ENCODE measurements around the gene TAS2R60.
"Not testable (repeated sequence)": the region's sequence is repeated elsewhere in the genome, so short reads cannot be mapped to it uniquely, and the experiment has no call there.

TAS2R60 gene

DNA sequence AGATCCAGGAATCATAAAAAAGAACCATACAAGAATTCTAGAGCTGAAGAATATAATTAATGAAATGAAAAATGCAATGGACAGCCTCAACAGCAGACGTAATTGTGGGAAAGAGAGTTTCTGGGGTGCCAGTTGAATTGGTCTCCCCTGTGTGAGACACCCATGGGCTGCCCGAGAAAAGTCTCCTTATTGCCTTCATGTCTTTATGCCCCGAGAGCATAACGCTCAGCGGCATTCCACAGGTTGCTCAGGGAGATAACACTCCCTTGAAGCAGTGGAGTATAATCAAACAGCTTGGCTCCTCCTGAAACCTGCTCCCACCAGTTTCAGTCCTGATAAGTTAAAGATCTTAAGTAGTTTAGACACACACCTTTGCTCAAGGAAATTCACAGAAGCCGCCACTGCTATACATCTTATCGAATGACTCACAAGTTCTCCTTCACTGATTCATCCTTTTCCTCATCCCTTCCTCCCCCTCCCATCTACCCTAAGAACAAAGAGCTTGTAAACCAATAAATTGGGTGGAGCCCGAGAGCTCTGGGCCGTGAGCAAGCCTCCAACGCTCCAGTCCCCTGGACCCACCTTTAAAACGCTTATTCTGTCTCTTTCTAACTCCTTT lies 28.9 kb downstream of the TAS2R60 start:
- DNase-seq (ENCODE audit: extremely low read depth in 1 of 2, low read depth in 1 of 2), result not testable (repeated sequence)

- DNase-seq (ENCODE audit: extremely low read depth in 1 of 2, low read depth in 1 of 2), result no peak
Observed at GRCh38 chr7:143477501-143478150, 34.4 kb downstream of the TAS2R60 start, which contains the start of gene TAS2R41. Gene TAS2R41 (plus strand): TSS chr7:143477873. CDS start chr7:143477873, 0 bp downstream.

GRCh38 chr7:143479055-143479766 lies 36.0 kb downstream of the TAS2R60 start:
- no peak for DNase-seq (ENCODE audit: extremely low read depth in 1 of 2, low read depth in 1 of 2)

GRCh38 chr7:143480501-143480900 lies 37.2 kb downstream of the TAS2R60 start:
- DNase-seq (ENCODE audit: extremely low read depth in 1 of 2, low read depth in 1 of 2), result no peak

GRCh38 chr7:143484119-143484518 lies 40.9 kb downstream of the TAS2R60 start:
- no peak for DNase-seq (ENCODE audit: extremely low read depth in 1 of 2, low read depth in 1 of 2)

DNA sequence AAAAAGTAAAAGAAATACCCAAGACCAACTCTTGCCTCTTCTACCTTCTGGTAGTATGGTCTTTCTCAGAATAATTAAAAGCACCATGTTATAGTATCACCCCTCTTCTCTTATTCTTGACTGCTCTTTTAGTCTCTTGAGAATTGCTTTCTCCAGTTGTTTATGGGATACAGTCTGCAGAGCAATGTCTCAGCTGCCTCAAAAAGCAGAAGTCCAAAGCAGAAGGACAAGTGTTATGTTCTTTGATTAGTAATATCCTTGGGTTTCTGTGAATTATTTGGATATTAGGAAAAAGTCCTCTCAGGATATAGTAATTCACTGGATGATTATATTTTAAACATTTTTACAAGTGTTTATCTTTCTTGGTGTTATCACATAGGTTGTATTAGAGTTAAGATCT lies 41.8 kb downstream of the TAS2R60 start:
- DNase-seq (ENCODE audit: extremely low read depth in 1 of 2, low read depth in 1 of 2), result no peak

DNA sequence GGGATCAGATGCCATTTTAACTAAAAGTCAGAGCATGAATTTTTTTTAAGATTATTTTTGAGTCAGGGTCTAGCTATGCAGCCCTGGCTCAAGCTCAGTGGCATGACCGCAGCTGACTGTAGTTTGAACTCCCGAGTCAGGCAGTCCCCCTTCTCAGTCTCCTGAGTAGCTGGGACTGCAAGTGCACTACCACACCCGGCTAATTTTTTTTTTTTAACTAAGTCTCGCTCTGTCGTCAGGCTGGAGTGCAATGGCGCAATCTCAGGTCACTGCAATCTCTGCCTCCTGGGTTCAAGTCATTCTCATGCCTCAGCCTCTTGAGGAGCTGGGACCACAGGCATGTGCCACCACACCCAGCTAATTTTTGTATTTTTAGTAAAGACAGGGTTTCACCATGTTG lies 42.2 kb downstream of the TAS2R60 start:
- no peak for DNase-seq (ENCODE audit: extremely low read depth in 1 of 2, low read depth in 1 of 2)

GRCh38 chr7:143486266-143486665 lies 43.0 kb downstream of the TAS2R60 start:
- not testable (repeated sequence) for DNase-seq (ENCODE audit: extremely low read depth in 1 of 2, low read depth in 1 of 2)

DNA sequence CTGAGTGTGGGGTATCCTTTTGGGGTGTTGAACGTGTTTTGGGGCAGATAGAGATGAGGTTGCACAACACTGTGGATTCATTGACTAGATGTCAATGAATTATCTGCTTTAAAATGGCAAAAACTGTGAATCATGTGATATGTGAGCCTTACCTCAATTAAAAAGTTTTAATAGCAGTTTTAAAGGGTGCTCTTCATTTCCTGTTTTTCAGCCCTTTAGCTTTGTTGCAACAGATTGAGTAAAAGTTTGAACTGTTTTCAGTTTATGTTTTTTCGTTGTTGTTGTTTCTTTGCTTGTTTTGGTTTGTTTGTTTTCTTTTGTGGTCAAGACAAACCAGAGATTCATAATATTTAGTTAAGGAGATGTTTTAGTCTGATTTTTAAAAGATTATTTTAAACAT lies 43.8 kb downstream of the TAS2R60 start:
- no peak for DNase-seq (ENCODE audit: extremely low read depth in 1 of 2, low read depth in 1 of 2)

DNA sequence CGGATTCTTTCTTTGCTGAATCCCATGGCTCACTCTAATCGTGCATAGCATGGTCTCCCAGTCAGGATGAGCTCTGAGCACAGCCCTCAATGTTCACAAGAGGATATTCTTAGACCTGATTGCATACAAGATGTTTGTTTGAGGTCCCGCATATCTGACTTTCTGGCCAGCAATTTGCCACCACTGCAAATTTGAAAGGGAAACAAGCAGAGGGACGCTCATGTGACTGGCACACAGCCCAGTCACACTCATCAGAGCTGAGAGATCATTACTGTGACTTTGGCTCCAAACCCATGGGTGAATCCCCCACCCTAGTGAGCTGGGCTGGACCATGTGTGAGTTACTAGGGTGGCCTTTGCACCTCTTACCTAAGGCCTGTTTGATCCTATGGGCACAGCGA lies 44.3 kb downstream of the TAS2R60 start:
- no peak for DNase-seq (ENCODE audit: extremely low read depth in 1 of 2, low read depth in 1 of 2)

DNA sequence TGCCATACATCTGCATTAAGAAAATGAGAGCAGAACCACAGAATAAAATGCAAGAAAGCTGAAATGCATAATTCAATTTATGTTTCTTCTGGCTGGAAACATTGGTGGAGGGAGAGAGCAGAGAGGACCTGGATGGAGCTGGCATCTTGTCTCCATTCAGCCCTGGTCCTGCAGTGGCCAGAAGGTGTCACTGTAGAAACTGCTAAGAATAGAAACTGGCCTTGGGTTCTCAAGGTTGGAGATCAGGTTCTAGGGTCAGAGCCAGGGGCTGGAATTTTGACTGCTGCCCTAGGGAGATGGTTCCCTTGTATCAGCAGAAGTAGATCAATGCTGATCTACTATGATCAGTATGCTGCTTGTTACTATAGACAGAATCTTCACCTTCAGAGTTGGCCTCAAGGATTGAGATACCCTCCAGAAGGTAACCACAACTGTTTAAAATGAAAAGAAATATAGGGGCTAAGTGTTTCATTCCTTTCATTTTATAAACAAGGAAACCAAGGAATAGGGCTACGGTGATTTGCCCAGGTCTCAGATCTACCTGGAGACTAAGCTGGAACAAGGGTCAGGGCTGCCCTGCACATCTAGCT lies 47.6 kb downstream of the TAS2R60 start:
- no peak for DNase-seq (ENCODE audit: extremely low read depth in 1 of 2, low read depth in 1 of 2)

DNA sequence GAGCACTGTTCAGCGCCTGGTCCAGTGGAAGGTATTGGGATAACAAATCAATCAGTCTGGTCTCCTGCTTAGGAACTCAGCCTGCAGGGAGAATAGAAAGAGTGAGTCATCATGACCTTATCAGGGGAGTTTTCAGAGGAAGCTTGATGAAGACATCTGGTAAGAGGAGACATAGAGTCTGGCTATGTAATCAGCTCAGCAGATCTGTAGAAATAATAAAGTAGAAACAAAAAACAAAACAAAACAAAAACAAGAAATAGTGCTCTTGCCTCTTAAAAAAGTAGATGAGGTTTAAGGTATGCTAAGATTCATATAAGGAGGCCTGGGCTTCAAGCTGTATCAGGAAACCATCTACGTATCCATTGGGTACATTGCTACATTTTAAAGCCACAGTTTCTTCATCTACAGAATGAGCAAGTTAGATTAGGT lies 48.8 kb downstream of the TAS2R60 start:
- DNase-seq (ENCODE audit: extremely low read depth in 1 of 2, low read depth in 1 of 2), result no peak

GRCh38 chr7:143492799-143493739 lies 49.8 kb downstream of the TAS2R60 start:
- DNase-seq (ENCODE audit: extremely low read depth in 1 of 2, low read depth in 1 of 2), result no peak

DNA sequence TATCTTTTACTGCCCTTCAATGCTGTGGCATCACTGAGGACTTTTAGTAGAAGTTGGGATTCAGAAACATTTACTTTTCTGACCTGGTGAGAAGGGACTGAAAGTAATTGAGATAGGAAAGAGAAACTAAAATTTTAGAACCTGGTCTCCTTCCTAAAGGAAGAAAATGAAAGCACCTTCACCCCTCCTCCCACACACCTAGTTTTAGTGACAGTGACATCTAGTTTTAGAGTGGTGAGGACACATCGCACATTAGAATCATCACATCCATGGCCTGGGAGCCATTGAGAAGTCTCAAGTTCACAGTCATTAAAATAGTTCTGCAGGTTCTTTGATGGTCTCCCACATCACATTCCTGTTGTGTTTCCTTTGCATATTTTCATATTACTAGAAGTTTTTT lies 50.5 kb downstream of the TAS2R60 start:
- DNase-seq (ENCODE audit: extremely low read depth in 1 of 2, low read depth in 1 of 2), result no peak

Data from activated CD8-positive, alpha-beta memory T cell treated with anti-CD3 and anti-CD28 coated beads for 1 hour (primary cell).